Astrocyte of the spinal cord (primary cell): Measurements from ENCODE around the gene TNFRSF9.
A peak's percentile ranks its signal among the peaks of the same experiment; 100 is the strongest.
"Not testable (repeated sequence)": the region's sequence is repeated elsewhere in the genome, so short reads cannot be mapped to it uniquely, and the experiment has no call there.

Source experiments
- DNase-seq: peaks from one replicate; pipeline ENCODE4 v3.0.0; 2011; ENCODE audit warnings: low read depth, low spot score
- H3K4me3 ChIP-seq: 2 replicates; pipeline ENCODE4 v1.5.1; 2011; ENCODE audit warnings: low read depth, mild to moderate bottlenecking, low read length, moderate library complexity
- in situ Hi-C: cut with HindIII; loops from 2 replicates; pipeline ENCODE4 v1.10.0; 2017; ENCODE audit warnings: low sequenced_read_pairs
- TF ChIP-seq, protein P1 (sequence below): IDR thresholded peaks from 2 replicates; pipeline ENCODE4 v1.5.1; 2012; ENCODE audit warnings: low read depth, mild to moderate bottlenecking, low read length, inconsistent platforms

TNFRSF9 gene

DNA sequence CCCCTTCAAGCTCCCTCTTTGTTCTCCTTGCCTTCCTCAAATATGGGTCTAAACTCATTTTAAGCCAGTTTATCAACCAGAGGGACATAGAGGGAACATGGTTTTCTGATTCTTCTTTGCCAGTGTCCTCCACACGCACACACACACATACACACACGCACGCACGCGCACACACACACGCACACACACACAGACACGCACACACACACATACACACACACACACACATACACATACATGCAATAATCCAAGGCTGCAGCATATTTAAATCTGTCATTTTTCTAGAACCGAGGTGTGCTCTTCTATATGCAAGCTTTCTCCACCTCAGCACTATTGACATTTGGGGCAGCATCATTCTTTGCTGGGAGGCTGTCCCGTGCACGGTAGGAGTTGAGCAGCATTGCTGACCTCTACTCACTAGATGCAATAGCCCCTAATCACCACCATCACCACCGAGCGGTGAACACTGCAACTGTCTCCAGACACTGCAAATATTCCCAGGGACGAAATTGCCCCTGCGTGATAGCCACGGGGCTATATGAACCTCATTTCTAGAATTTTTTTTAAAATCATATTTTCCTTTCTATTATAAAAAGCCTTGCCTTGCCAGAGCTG lies 8.0 kb downstream of the TNFRSF9 start:
- in situ Hi-C loops = no loop called here
- TF ChIP-seq, protein P1, sequence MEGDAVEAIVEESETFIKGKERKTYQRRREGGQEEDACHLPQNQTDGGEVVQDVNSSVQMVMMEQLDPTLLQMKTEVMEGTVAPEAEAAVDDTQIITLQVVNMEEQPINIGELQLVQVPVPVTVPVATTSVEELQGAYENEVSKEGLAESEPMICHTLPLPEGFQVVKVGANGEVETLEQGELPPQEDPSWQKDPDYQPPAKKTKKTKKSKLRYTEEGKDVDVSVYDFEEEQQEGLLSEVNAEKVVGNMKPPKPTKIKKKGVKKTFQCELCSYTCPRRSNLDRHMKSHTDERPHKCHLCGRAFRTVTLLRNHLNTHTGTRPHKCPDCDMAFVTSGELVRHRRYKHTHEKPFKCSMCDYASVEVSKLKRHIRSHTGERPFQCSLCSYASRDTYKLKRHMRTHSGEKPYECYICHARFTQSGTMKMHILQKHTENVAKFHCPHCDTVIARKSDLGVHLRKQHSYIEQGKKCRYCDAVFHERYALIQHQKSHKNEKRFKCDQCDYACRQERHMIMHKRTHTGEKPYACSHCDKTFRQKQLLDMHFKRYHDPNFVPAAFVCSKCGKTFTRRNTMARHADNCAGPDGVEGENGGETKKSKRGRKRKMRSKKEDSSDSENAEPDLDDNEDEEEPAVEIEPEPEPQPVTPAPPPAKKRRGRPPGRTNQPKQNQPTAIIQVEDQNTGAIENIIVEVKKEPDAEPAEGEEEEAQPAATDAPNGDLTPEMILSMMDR = no peak
- no peak for DNase-seq

GRCh38 chr1:7931446-7931812 lies 9.2 kb downstream of the TNFRSF9 start:
- in situ Hi-C loops = no loop called here
- DNase-seq = no peak
- no peak overlapping the region for H3K4me3 ChIP-seq
- TF ChIP-seq, protein P1 = no peak

More for the DNA sequence above, 8.0 kb downstream of the TNFRSF9 start:
- no peak overlapping the region for H3K4me3 ChIP-seq

- no peak for DNase-seq
- H3K4me3 ChIP-seq = no peak overlapping the region
- TF ChIP-seq, protein P1 = no peak
- in situ Hi-C loops = no loop called here
Measured at GRCh38 chr1:7930645-7931445, 9.8 kb downstream of the TNFRSF9 start.

DNA sequence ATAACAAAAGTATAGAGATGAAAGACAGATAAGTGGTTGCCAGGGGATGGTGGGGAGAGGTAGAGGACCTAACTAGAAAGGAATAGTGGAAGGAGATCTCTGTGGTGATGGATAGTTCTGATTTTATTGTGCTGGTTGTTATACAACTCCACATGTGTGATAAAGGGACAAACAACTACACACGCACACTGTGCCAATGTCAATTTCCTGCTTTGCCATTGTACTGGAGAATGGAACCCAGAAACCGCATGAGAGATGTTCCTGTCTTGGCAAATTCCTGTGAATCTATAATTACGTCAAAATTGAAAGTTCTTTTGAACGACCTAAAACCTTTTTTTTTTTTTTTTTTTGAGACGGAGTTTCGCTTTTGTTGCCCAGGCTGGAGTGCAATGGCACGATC lies 11.0 kb downstream of the TNFRSF9 start:
- DNase-seq = no peak
- TF ChIP-seq, protein P1 = no peak
- no peak overlapping the region for H3K4me3 ChIP-seq
- in situ Hi-C loops = no loop called here

- TF ChIP-seq, protein P1 = no peak
- H3K4me3 ChIP-seq = no peak overlapping the region
- DNase-seq = no peak
- in situ Hi-C loops = no loop called here
Measured at GRCh38 chr1:7928247-7928646, 12.4 kb downstream of the TNFRSF9 start.

- DNase-seq, H3K4me3 ChIP-seq, in situ Hi-C loops: not testable (repeated sequence)
Measured at GRCh38 chr1:7927061-7927460, 13.6 kb downstream of the TNFRSF9 start.

GRCh38 chr1:7922301-7922700 lies 18.3 kb downstream of the TNFRSF9 start:
- in situ Hi-C loops = no loop called here
- DNase-seq = peak; percentile 47
- no peak overlapping the region for H3K4me3 ChIP-seq
- TF ChIP-seq, protein P1 = no peak
